HL-60 (cell line): ENCODE results near the gene PRDX1.

Source experiments
- DNase-seq, 2 experiments: peaks; one replicate each; pipeline ENCODE4 v3.0.0-alpha.2; 2010 to 2020; ENCODE audit warnings: low read depth in 1 of 2, low spot score in 1 of 2
- H3K27ac ChIP-seq: fragments of 250-450 bp; sonication (Bioruptor Pico); replicated peaks from 2 replicates; pipeline ENCODE4 v1.5.1; 2020; ENCODE audit warnings: mild to moderate bottlenecking, moderate library complexity
- H3K27me3 ChIP-seq: fragments of 250-450 bp; sonication (Bioruptor Pico); 2 replicates; pipeline ENCODE4 v1.5.1; 2021; ENCODE audit warnings: mild to moderate bottlenecking, moderate library complexity; ENCODE audit not compliant: insufficient read depth, poor library complexity, severe bottlenecking
- H3K4me3 ChIP-seq: replicated peaks from 2 replicates; pipeline ENCODE4 v1.5.1; 2011; ENCODE audit warnings: mild to moderate bottlenecking, control low read depth, low read length; ENCODE audit not compliant: insufficient read depth
- CTCF ChIP-seq: IDR thresholded peaks from one replicate; pipeline ENCODE4 v1.5.1; 2011; ENCODE audit warnings: low read length, control low read depth, inconsistent platforms; ENCODE audit not compliant: insufficient read depth
- GABPA ChIP-seq: IDR thresholded peaks from 2 replicates; pipeline ENCODE4 v1.6.1; 2012; ENCODE audit warnings: low read depth
- POLR2AphosphoS5 ChIP-seq: IDR thresholded peaks from 2 replicates; pipeline ENCODE4 v1.6.1; 2012; ENCODE audit warnings: low read depth
- REST ChIP-seq: IDR thresholded peaks from 2 replicates; pipeline ENCODE4 v1.6.1; 2012; ENCODE audit warnings: low read depth; ENCODE audit not compliant: insufficient replicate concordance
- SPI1 ChIP-seq: IDR thresholded peaks from 2 replicates; pipeline ENCODE4 v1.6.1; 2012; ENCODE audit warnings: low read depth, mild to moderate bottlenecking, borderline replicate concordance

PRDX1 gene

GRCh38 chr1:45569571-45569961 lies 47.9 kb upstream of the PRDX1 start:
- Histone ChIP-seq H3K4me3 (no peak overlapping the region), H3K27me3 (no peaks in the 10 kb centered on the region), H3K27ac (no peak overlapping the region)
- no peak for TF ChIP-seq POLR2AphosphoS5
- TF ChIP-seq SPI1 = no peak
- no peak for TF ChIP-seq REST
- TF ChIP-seq CTCF = no peak
- TF ChIP-seq GABPA = no peak
- DNase-seq = no peak

- no peak overlapping the region for H3K27ac ChIP-seq
- TF ChIP-seq REST (no peak), SPI1 (no peak), POLR2AphosphoS5 (no peak), GABPA (no peak), CTCF (no peak)
- no peak for DNase-seq
- H3K4me3 ChIP-seq = no peak overlapping the region
- H3K27me3 ChIP-seq = no peaks in the 10 kb centered on the region
These were observed 46.7 kb upstream of the PRDX1 start for GRCh38 chr1:45568421-45568820.

GRCh38 chr1:45567911-45568310 lies 46.2 kb upstream of the PRDX1 start:
- no peak for DNase-seq
- H3K27me3 ChIP-seq = no peaks in the 10 kb centered on the region
- no peak overlapping the region for H3K27ac ChIP-seq
- H3K4me3 ChIP-seq = no peak overlapping the region
- TF ChIP-seq GABPA (no peak), CTCF (no peak), REST (no peak), SPI1 (no peak), POLR2AphosphoS5 (no peak)
